ENCODE results near the gene GIT2.

Gene GIT2

DNA sequence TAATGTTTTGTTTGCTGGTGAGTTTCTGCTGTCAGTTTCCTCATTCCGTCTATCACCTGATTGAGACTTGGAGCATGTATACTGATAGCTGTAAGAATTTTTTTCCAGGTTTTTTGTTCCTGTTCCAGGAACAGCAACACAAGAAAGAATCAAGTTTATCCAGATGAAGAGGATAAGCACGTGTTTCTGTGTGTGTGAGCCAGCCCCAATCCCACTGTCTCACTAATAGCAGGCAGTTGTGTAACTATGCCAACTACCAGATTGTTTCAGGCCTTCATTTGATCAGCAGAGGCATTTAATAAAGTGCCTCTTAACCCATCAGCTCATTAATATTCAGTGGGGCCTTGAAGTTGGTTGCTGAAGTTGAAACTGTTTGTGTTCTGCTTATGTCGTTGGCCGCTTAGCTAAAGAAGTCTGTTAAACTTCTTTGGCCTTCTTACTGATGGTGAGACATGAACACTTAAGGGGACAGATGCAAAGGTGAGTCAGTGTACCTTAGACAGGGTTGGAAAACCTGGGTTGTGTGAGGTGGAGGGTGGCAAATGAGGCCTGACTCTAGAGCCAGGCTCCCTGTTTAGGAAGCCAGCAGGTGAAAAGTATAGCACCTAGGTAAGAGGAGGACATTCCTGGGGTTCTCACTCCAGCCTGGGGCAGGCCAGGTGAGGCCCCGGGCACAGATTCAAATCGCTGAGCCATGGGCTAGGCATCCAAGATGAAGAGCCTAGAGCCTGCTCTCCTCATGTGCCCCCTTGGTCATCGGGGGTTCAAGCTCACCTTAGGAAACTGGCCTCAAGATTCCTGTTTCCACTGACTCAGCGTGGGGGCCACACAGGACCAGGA is 6.7 kb upstream of the GIT2 start:
- peaks cover 5% of the 10 kb centered on the region for H3K36me3 ChIP-seq (replicated peaks)
- in situ Hi-C loops (cut with HindIII; ENCODE audit: low pct_ligation_motif_present, low sequenced_read_pairs): no loop called here
- DNase-seq: no peak
- H3K27ac ChIP-seq: no peak overlapping the region
- TF ChIP-seq, protein P1, sequence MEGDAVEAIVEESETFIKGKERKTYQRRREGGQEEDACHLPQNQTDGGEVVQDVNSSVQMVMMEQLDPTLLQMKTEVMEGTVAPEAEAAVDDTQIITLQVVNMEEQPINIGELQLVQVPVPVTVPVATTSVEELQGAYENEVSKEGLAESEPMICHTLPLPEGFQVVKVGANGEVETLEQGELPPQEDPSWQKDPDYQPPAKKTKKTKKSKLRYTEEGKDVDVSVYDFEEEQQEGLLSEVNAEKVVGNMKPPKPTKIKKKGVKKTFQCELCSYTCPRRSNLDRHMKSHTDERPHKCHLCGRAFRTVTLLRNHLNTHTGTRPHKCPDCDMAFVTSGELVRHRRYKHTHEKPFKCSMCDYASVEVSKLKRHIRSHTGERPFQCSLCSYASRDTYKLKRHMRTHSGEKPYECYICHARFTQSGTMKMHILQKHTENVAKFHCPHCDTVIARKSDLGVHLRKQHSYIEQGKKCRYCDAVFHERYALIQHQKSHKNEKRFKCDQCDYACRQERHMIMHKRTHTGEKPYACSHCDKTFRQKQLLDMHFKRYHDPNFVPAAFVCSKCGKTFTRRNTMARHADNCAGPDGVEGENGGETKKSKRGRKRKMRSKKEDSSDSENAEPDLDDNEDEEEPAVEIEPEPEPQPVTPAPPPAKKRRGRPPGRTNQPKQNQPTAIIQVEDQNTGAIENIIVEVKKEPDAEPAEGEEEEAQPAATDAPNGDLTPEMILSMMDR (IDR thresholded peaks at IDR 0.05; ENCODE audit: low read depth, low read length, missing control alignments): no peak
- no peaks in the 10 kb centered on the region for H3K27me3 ChIP-seq (replicated peaks)
- no peak overlapping the region for H3K4me3 ChIP-seq (ENCODE audit: low read depth, low read length)

DNA sequence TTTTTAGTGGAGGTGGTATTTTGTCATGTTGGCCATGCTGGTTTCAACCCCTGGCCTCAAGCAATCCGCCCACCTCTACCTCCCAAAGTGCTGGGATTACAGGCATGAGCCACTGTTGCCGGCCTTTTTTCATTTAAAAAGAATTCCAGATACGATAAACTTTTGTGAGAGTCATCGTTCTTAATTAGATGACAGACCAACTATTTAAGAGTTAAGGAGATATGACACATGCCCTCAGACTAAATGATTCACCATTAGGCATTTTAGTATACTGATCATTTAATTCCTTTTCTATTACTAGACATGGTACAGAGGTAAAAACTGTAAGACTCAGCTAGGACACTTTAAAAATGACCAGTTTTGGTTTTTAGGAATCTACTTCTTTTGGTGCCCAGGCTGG is 5.4 kb upstream of the GIT2 start:
- Histone ChIP-seq H3K36me3 (replicated peaks) (peaks cover 5% of the 10 kb centered on the region), H3K27me3 (replicated peaks) (no peaks in the 10 kb centered on the region), H3K27ac (peak overlapping the region; percentile 44), H3K4me3 (ENCODE audit: low read depth, low read length) (no peak overlapping the region)
- in situ Hi-C loops (cut with HindIII; ENCODE audit: low pct_ligation_motif_present, low sequenced_read_pairs): no loop called here
- peak; percentile 31 for DNase-seq
- TF ChIP-seq, protein P1 (IDR thresholded peaks at IDR 0.05; ENCODE audit: low read depth, low read length, missing control alignments): no peak

DNA sequence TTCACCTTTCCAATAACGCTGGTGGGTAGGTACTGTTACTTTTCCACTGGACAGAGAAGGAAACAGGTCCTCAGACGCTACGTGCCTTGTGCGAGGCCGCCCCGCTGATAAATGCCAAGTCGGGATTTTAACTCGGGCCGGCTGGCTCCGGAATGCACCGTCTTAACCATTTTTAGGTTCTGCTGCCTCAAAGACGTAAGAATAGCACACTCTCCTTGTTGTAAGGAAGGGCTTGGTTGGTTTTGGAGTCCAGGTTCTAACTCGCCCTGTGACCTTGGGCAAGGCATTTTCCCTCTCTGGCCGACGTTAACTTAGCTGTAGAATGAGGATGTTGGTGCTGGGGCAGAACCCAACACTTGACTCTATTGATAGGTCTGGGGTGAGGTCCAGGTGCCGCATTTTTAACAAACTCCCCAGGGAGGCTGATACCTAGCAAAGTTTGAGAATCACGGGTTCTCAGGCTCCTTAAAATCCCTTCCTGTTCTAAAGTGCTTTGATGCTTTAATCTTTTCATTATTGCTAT is 3.9 kb upstream of the GIT2 start:
- no peak for DNase-seq
- TF ChIP-seq, protein P1 (IDR thresholded peaks at IDR 0.05; ENCODE audit: low read depth, low read length, missing control alignments): no peak
- Histone ChIP-seq H3K4me3 (ENCODE audit: low read depth, low read length) (peak overlapping the region; percentile 74), H3K27ac (no peak overlapping the region), H3K27me3 (replicated peaks) (no peaks in the 10 kb centered on the region), H3K36me3 (replicated peaks) (peaks cover 5% of the 10 kb centered on the region)
- in situ Hi-C loops (cut with HindIII; ENCODE audit: low pct_ligation_motif_present, low sequenced_read_pairs): no loop called here

DNA sequence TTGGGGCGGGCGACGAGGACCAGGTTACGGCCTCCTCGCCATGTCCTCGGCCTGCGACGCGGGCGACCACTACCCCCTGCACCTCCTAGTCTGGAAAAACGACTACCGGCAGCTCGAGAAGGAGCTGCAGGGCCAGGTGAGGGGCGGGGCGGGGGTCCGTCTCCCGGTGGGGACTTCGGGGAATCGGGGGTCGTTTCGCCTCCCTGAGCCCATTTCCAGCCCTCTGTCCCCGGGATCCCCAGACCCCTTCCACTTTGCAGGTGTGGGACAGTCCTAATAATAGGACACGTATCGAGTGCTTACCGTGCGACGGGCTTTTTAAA is 3.4 kb upstream of the GIT2 start:
- TF ChIP-seq, protein P1 (IDR thresholded peaks at IDR 0.05; ENCODE audit: low read depth, low read length, missing control alignments): no peak
- peak overlapping the region; percentile 74 for H3K4me3 ChIP-seq (ENCODE audit: low read depth, low read length)
- in situ Hi-C loops (cut with HindIII; ENCODE audit: low pct_ligation_motif_present, low sequenced_read_pairs): no loop called here
- H3K27me3 ChIP-seq (replicated peaks): no peaks in the 10 kb centered on the region
- no peak for DNase-seq
- H3K27ac ChIP-seq: peak overlapping the region; percentile 99
- H3K36me3 ChIP-seq (replicated peaks): peaks cover 5% of the 10 kb centered on the region

DNA sequence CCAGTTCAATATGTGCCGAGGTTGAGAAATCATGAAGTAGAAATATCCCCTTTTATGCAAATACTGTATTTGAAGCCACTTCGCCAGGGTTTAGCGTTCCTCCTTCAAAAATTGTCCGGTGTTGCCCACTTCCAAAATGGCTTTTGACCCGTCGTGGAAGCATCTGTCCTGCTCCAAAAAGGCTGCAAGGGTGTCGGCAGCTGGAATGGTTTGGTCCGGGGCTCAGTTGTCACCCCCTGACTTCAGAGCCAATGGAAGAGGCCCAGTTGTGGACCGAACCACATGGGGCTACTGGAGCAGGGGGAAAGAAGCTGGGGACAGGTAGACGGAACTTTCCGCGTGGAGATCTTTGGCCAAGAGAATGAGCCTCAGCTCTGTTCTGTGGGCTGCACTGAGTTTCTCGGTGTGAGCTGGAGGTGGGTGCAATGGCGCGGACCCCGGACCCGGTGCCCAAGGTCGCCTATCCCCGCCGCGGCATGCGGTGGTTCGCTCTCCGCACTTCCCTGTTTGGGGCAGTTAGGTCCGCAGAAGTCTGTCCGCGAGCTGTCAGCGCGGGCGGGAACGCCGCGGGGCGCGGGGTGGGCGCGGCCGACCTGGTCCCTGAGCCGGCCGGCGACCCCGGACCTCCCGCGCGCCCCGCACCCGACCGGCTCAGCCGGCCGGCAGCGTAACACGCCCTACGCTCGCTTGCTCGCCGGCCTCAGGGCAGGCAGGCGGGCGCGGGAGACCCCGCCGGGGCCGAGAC is 2.9 kb upstream of the GIT2 start, which contains the start of gene ANKRD13A:
ANKRD13A (plus strand) TSS at position 527 of the 745 bp plus-strand sequence. CDS start 259 bp downstream, outside the sequence.
- Histone ChIP-seq H3K27me3 (replicated peaks) (no peaks in the 10 kb centered on the region), H3K36me3 (replicated peaks) (peaks cover 5% of the 10 kb centered on the region), H3K4me3 (ENCODE audit: low read depth, low read length) (peak within 1 kb of the TSS; percentile 74), H3K27ac (peak within 1 kb of the TSS; percentile 99)
- DNase-seq: peak; percentile 88
- in situ Hi-C loops (cut with HindIII; ENCODE audit: low pct_ligation_motif_present, low sequenced_read_pairs): no loop called here
- TF ChIP-seq, protein P1 (IDR thresholded peaks at IDR 0.05; ENCODE audit: low read depth, low read length, missing control alignments): no peak
